ENCODE results near the gene UCN3.
A peak's percentile ranks its signal among the peaks of the same experiment; 100 is the strongest.

UCN3 gene

GRCh38 chr10:5364890-5365338, at the start of gene UCN3:
TSS of gene UCN3 (plus strand) at chr10:5364966. CDS start at chr10:5373721, 8,755 bp downstream.
- DNase-seq (ENCODE audit: low spot score) = no peak

GRCh38 chr10:5317547-5318107, 47.1 kb upstream of the UCN3 start:
- peak; percentile 17 for DNase-seq (ENCODE audit: low spot score)

GRCh38 chr10:5318148-5318547, 46.6 kb upstream of the UCN3 start:
- no peak for DNase-seq (ENCODE audit: low spot score)

- no peak for DNase-seq (ENCODE audit: low spot score)
Measured at GRCh38 chr10:5319863-5320262, 44.9 kb upstream of the UCN3 start.

- DNase-seq (ENCODE audit: low spot score) = no peak
Measured at GRCh38 chr10:5321273-5321672, 43.5 kb upstream of the UCN3 start.

GRCh38 chr10:5323446-5323845, 41.3 kb upstream of the UCN3 start:
- DNase-seq (ENCODE audit: low spot score) = no peak

- no peak for DNase-seq (ENCODE audit: low spot score)
Measured at GRCh38 chr10:5325076-5325475, 39.7 kb upstream of the UCN3 start.

GRCh38 chr10:5334196-5334880, 30.4 kb upstream of the UCN3 start:
- no peak for DNase-seq (ENCODE audit: low spot score)

GRCh38 chr10:5338010-5338409, 26.8 kb upstream of the UCN3 start:
- DNase-seq (ENCODE audit: low spot score) = no peak

- DNase-seq (ENCODE audit: low spot score) = no peak
Measured at GRCh38 chr10:5343092-5343491, 21.7 kb upstream of the UCN3 start.

GRCh38 chr10:5343561-5343960, 21.2 kb upstream of the UCN3 start:
- no peak for DNase-seq (ENCODE audit: low spot score)

- DNase-seq (ENCODE audit: low spot score) = no peak
Measured at GRCh38 chr10:5343979-5344378, 20.8 kb upstream of the UCN3 start.

GRCh38 chr10:5344746-5345145, 20.0 kb upstream of the UCN3 start:
- DNase-seq (ENCODE audit: low spot score) = no peak

- no peak for DNase-seq (ENCODE audit: low spot score)
Measured at GRCh38 chr10:5346881-5347280, 17.9 kb upstream of the UCN3 start.

GRCh38 chr10:5349362-5349761, 15.4 kb upstream of the UCN3 start:
- no peak for DNase-seq (ENCODE audit: low spot score)

GRCh38 chr10:5354068-5354467, 10.7 kb upstream of the UCN3 start:
- DNase-seq (ENCODE audit: low spot score) = no peak

GRCh38 chr10:5355594-5356301, 9.0 kb upstream of the UCN3 start:
- no peak for DNase-seq (ENCODE audit: low spot score)

- no peak for DNase-seq (ENCODE audit: low spot score)
Measured at GRCh38 chr10:5356302-5356763, 8.4 kb upstream of the UCN3 start.

- no peak for DNase-seq (ENCODE audit: low spot score)
Measured at GRCh38 chr10:5360318-5360915, 4.3 kb upstream of the UCN3 start.

GRCh38 chr10:5361966-5362365, 2.8 kb upstream of the UCN3 start:
- DNase-seq (ENCODE audit: low spot score) = no peak

GRCh38 chr10:5362873-5363272, 1.9 kb upstream of the UCN3 start:
- DNase-seq (ENCODE audit: low spot score) = no peak

GRCh38 chr10:5364374-5364773, 392 bp upstream of the UCN3 start:
- DNase-seq (ENCODE audit: low spot score) = no peak

- no peak for DNase-seq (ENCODE audit: low spot score)
Measured at GRCh38 chr10:5365928-5366327, 1.2 kb downstream of the UCN3 start.

Data from AG08396 (cell line).